Esophagus squamous epithelium (tissue), 4 donors: ENCODE measurements around the gene LYPD5.

Experiments
- CTCF ChIP-seq, 6 experiments: fragments of 450-650 bp in 4 of 6; fragments of 200-600 bp in 2 of 6; sonication (generic) in 2 of 6; IDR thresholded peaks; one replicate each; pipeline ENCODE4 v1.5.1; 2016 to 2019; ENCODE audit warnings: antibody characterized with exemption in 6 of 6, mild to moderate bottlenecking in 4 of 6, moderate library complexity in 4 of 6
- POLR2A ChIP-seq, 4 donors: fragments of 450-650 bp; IDR thresholded peaks; one replicate each; pipeline ENCODE4 v1.6.1; 2017; ENCODE audit warnings: antibody characterized with exemption in 4 of 4, mild to moderate bottlenecking in 4 of 4, moderate library complexity in 3 of 4

DNA sequence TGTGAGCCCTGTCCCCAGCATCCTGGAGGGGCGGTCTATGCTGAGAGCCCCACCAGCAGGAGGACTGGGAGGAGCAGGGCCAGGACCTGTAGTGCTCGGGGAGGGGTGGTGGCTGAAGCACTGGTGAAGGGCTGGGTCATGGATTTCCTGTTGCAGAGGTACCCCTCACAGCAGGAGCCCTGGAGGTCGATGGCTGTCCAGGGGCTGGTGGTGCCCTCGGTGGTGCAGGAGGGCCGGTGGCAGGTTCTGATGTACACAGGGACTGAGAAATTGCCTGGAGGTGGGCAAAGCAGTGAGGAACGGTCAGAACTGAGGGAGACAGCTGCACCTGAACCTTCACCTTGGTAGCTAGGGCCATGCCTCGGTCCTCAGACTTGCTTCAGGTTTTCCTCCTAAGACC, 4.7 kb downstream of the LYPD5 start:
- TF ChIP-seq CTCF (IDR thresholded peaks at IDR 0.05): no peak
- no peak for TF ChIP-seq POLR2A (IDR thresholded peaks at IDR 0.05)
